Stomach (tissue), 4 donors: ENCODE results near the gene IL1B.

Source experiments
- EP300 ChIP-seq: sonication (generic); formaldehyde crosslinking; IDR thresholded peaks from one replicate; pipeline ENCODE4 v1.6.1; 2017; ENCODE audit warnings: antibody characterized with exemption
- TF ChIP-seq, protein P1 (sequence below), 7 experiments: fragments of 450-650 bp in 4 of 7; fragments of 200-600 bp in 3 of 7; sonication (generic) in 3 of 7; IDR thresholded peaks; one replicate each; pipeline ENCODE4 v1.5.1; 2016 to 2019; ENCODE audit warnings: antibody characterized with exemption in 7 of 7, control low read depth in 2 of 7, mild to moderate bottlenecking in 1 of 7

- TF ChIP-seq, protein P1, sequence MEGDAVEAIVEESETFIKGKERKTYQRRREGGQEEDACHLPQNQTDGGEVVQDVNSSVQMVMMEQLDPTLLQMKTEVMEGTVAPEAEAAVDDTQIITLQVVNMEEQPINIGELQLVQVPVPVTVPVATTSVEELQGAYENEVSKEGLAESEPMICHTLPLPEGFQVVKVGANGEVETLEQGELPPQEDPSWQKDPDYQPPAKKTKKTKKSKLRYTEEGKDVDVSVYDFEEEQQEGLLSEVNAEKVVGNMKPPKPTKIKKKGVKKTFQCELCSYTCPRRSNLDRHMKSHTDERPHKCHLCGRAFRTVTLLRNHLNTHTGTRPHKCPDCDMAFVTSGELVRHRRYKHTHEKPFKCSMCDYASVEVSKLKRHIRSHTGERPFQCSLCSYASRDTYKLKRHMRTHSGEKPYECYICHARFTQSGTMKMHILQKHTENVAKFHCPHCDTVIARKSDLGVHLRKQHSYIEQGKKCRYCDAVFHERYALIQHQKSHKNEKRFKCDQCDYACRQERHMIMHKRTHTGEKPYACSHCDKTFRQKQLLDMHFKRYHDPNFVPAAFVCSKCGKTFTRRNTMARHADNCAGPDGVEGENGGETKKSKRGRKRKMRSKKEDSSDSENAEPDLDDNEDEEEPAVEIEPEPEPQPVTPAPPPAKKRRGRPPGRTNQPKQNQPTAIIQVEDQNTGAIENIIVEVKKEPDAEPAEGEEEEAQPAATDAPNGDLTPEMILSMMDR (IDR thresholded peaks at IDR 0.05), result no peak
- no peak for TF ChIP-seq EP300
Measured at GRCh38 chr2:112836163-112836560, 417 bp downstream of the IL1B start.
